Measurements from ENCODE around the gene TRA2B. TPM values are rescaled to one million over a fixed set of nuclear protein-coding genes. Genes with fewer than 3 reads are reported as not detected.

Gene TRA2B
- total RNA-seq, 1 experiment from 2014 or later: 236 TPM

DNA sequence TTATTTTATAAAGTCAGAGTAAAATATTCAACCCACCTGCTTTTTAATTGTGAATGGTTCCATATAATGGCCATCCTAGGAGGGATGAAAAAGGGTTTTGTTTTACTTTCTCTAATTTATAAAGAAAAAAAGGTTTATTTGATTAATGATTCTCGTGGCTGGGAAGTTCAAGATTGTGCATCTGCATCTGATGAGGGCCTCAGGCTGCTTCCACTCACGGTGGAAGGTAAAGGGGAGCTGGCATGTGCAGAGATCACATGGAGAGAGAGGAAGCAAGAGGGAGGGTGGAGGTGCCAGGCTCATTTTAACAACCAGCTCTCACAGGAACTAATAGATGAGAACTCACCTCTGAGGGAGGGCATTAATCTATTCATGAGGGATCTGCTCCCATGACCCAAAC lies 27.7 kb upstream of the TRA2B start (continued):
- TF ChIP-seq KAT7 (CRISPR knock-in tag; IDR thresholded peaks at IDR 0.05; ENCODE audit: borderline replicate concordance) (no peak), FOXP1 (CRISPR knock-in tag; IDR thresholded peaks at IDR 0.05; ENCODE audit: borderline replicate concordance) (no peak), IRF2 (CRISPR knock-in tag; IDR thresholded peaks at IDR 0.05; ENCODE audit: borderline replicate concordance, low read depth) (no peak), NR3C1 (CRISPR knock-in tag; conservative IDR thresholded peaks at IDR 0.05; ENCODE audit: low read depth) (no peak), ZNF416 (CRISPR knock-in tag; IDR thresholded peaks at IDR 0.05) (no peak), NR2C2 (CRISPR knock-in tag; IDR thresholded peaks at IDR 0.05) (no peak)
- TF ChIP-seq, protein P1, sequence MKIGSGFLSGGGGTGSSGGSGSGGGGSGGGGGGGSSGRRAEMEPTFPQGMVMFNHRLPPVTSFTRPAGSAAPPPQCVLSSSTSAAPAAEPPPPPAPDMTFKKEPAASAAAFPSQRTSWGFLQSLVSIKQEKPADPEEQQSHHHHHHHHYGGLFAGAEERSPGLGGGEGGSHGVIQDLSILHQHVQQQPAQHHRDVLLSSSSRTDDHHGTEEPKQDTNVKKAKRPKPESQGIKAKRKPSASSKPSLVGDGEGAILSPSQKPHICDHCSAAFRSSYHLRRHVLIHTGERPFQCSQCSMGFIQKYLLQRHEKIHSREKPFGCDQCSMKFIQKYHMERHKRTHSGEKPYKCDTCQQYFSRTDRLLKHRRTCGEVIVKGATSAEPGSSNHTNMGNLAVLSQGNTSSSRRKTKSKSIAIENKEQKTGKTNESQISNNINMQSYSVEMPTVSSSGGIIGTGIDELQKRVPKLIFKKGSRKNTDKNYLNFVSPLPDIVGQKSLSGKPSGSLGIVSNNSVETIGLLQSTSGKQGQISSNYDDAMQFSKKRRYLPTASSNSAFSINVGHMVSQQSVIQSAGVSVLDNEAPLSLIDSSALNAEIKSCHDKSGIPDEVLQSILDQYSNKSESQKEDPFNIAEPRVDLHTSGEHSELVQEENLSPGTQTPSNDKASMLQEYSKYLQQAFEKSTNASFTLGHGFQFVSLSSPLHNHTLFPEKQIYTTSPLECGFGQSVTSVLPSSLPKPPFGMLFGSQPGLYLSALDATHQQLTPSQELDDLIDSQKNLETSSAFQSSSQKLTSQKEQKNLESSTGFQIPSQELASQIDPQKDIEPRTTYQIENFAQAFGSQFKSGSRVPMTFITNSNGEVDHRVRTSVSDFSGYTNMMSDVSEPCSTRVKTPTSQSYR (CRISPR knock-in tag; IDR thresholded peaks at IDR 0.05): no peak
- TF ChIP-seq, protein P2, sequence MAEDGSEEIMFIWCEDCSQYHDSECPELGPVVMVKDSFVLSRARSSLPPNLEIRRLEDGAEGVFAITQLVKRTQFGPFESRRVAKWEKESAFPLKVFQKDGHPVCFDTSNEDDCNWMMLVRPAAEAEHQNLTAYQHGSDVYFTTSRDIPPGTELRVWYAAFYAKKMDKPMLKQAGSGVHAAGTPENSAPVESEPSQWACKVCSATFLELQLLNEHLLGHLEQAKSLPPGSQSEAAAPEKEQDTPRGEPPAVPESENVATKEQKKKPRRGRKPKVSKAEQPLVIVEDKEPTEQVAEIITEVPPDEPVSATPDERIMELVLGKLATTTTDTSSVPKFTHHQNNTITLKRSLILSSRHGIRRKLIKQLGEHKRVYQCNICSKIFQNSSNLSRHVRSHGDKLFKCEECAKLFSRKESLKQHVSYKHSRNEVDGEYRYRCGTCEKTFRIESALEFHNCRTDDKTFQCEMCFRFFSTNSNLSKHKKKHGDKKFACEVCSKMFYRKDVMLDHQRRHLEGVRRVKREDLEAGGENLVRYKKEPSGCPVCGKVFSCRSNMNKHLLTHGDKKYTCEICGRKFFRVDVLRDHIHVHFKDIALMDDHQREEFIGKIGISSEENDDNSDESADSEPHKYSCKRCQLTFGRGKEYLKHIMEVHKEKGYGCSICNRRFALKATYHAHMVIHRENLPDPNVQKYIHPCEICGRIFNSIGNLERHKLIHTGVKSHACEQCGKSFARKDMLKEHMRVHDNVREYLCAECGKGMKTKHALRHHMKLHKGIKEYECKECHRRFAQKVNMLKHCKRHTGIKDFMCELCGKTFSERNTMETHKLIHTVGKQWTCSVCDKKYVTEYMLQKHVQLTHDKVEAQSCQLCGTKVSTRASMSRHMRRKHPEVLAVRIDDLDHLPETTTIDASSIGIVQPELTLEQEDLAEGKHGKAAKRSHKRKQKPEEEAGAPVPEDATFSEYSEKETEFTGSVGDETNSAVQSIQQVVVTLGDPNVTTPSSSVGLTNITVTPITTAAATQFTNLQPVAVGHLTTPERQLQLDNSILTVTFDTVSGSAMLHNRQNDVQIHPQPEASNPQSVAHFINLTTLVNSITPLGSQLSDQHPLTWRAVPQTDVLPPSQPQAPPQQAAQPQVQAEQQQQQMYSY (CRISPR knock-in tag; IDR thresholded peaks at IDR 0.05): no peak

DNA sequence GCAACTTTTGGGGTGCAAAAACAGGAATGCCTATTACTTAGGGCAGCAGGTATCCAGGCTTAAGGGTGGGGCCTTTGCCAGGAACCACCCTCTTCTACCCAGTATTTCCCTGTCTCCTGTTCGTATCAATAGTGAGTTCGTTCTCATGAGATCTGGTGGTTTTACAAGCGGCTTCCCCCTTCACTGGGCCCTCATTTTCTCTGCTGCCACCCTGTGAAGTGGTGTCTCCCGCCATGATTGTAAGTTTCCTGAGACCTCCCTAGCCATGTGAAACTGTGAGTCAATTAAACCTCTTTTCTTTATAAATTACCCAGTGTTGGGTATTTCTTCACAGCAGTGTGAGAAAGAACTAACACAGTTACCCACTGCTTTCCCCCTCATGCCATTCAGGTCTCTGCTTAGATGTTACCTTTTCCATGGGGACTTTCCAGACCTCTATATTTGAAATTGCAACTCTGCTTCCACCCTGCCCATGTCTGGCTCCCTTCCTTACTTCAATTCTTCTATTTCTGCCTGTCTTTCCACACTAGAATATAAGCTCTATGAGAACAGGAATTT lies 23.9 kb upstream of the TRA2B start:
- ChIA-PET CTCF (interaction anchor here (1.0 to 3.0 kb wide), 3 partner anchors 8 to 18 kb away, joined by 3 to 17 read pairs (median 4); no protein-coding TSS in a partner anchor), POLR2A (no interaction called here)
- Mint-ChIP-seq H3K36me3 (peaks cover 2% of the 10 kb centered on the region; the same call in 1 of the 2 replicates), H3K9me3 (peaks cover 28% of the 10 kb centered on the region), H3K27me3 (ENCODE audit: low read depth) (peaks cover 2% of the 10 kb centered on the region), H3K4me1 (no peaks in the 10 kb centered on the region), H3K4me3 (no peak overlapping the region), H3K27ac (no peak overlapping the region)
- TF ChIP-seq, protein P3, sequence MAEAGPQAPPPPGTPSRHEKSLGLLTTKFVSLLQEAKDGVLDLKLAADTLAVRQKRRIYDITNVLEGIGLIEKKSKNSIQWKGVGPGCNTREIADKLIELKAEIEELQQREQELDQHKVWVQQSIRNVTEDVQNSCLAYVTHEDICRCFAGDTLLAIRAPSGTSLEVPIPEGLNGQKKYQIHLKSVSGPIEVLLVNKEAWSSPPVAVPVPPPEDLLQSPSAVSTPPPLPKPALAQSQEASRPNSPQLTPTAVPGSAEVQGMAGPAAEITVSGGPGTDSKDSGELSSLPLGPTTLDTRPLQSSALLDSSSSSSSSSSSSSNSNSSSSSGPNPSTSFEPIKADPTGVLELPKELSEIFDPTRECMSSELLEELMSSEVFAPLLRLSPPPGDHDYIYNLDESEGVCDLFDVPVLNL (CRISPR knock-in tag; IDR thresholded peaks at IDR 0.05; ENCODE audit: borderline replicate concordance, low read depth): no peak
- TF ChIP-seq, protein P2 (CRISPR knock-in tag; IDR thresholded peaks at IDR 0.05): no peak
- no peak for TF ChIP-seq GTF2I (CRISPR knock-in tag; conservative IDR thresholded peaks at IDR 0.05)
- TF ChIP-seq, protein P4, sequence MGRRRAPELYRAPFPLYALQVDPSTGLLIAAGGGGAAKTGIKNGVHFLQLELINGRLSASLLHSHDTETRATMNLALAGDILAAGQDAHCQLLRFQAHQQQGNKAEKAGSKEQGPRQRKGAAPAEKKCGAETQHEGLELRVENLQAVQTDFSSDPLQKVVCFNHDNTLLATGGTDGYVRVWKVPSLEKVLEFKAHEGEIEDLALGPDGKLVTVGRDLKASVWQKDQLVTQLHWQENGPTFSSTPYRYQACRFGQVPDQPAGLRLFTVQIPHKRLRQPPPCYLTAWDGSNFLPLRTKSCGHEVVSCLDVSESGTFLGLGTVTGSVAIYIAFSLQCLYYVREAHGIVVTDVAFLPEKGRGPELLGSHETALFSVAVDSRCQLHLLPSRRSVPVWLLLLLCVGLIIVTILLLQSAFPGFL (CRISPR knock-in tag; IDR thresholded peaks at IDR 0.05; ENCODE audit: borderline replicate concordance): no peak
- TF ChIP-seq, protein P5, sequence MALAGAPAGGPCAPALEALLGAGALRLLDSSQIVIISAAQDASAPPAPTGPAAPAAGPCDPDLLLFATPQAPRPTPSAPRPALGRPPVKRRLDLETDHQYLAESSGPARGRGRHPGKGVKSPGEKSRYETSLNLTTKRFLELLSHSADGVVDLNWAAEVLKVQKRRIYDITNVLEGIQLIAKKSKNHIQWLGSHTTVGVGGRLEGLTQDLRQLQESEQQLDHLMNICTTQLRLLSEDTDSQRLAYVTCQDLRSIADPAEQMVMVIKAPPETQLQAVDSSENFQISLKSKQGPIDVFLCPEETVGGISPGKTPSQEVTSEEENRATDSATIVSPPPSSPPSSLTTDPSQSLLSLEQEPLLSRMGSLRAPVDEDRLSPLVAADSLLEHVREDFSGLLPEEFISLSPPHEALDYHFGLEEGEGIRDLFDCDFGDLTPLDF (CRISPR knock-in tag; IDR thresholded peaks at IDR 0.05): no peak
- no peak for TF ChIP-seq SP1 (CRISPR knock-in tag; conservative IDR thresholded peaks at IDR 0.05)
- TF ChIP-seq RORB (CRISPR knock-in tag; IDR thresholded peaks at IDR 0.05): no peak
- TF ChIP-seq, protein P6, sequence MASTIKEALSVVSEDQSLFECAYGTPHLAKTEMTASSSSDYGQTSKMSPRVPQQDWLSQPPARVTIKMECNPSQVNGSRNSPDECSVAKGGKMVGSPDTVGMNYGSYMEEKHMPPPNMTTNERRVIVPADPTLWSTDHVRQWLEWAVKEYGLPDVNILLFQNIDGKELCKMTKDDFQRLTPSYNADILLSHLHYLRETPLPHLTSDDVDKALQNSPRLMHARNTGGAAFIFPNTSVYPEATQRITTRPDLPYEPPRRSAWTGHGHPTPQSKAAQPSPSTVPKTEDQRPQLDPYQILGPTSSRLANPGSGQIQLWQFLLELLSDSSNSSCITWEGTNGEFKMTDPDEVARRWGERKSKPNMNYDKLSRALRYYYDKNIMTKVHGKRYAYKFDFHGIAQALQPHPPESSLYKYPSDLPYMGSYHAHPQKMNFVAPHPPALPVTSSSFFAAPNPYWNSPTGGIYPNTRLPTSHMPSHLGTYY (CRISPR knock-in tag; IDR thresholded peaks at IDR 0.05): no peak
- TF ChIP-seq ESRRA (CRISPR knock-in tag; IDR thresholded peaks at IDR 0.05; ENCODE audit: borderline replicate concordance): no peak
- no peak for TF ChIP-seq PRRX2 (CRISPR knock-in tag; IDR thresholded peaks at IDR 0.05)
- no peak for TF ChIP-seq TEAD1 (CRISPR knock-in tag; IDR thresholded peaks at IDR 0.05)
- no peak for TF ChIP-seq NR2C2 (CRISPR knock-in tag; IDR thresholded peaks at IDR 0.05)
- TF ChIP-seq CREB1 (CRISPR knock-in tag; IDR thresholded peaks at IDR 0.05): no peak
- ATAC-seq (no peak), DNase-seq (ENCODE audit: low spot score) (no peak)
